HepG2 (cell line): ENCODE data around the gene FANCM. TPM values are rescaled to one million over a fixed set of nuclear protein-coding genes. Genes with fewer than 3 reads are reported as not detected.
A peak's percentile ranks its signal among the peaks of the same experiment; 100 is the strongest.

Experiments used
- HDAC2 ChIP-seq: sonication (generic); formaldehyde crosslinking; IDR thresholded peaks from 2 replicates; pipeline ENCODE4 v1.4.0; 2020; ENCODE audit warnings: missing genetic modification reagents
- LCORL ChIP-seq, 2 experiments: fragments of 450-650 bp in 1 of 2; sonication (generic) in 1 of 2; formaldehyde crosslinking in 1 of 2; IDR thresholded peaks; 2 replicates each; pipeline versions ENCODE4 v1.5.0 to v1.6.1; 2017 to 2020; ENCODE audit warnings: antibody characterized with exemption in 1 of 2, missing genetic modification reagents in 1 of 2
- MXD3 ChIP-seq: IDR thresholded peaks from 2 replicates; pipeline ENCODE4 v1.6.1; 2016; ENCODE audit warnings: mild to moderate bottlenecking, missing biosample characterization, missing genetic modification reagents
- SIN3A ChIP-seq: IDR thresholded peaks from 2 replicates; pipeline ENCODE4 v1.6.1; 2011; ENCODE audit warnings: low read depth, mild to moderate bottlenecking, control low read depth, low read length, borderline replicate concordance
- SOX6 ChIP-seq, 2 experiments: fragments of 450-650 bp in 1 of 2; sonication (generic) in 1 of 2; formaldehyde crosslinking in 1 of 2; IDR thresholded peaks; 2 replicates each; pipeline versions ENCODE4 v1.4.0 to v1.6.1; 2017 to 2020; ENCODE audit warnings: antibody characterized with exemption in 1 of 2, mild to moderate bottlenecking in 1 of 2, missing genetic modification reagents in 1 of 2
- SP1 ChIP-seq, 2 experiments: fragments of 450-650 bp in 1 of 2; sonication (generic) in 1 of 2; formaldehyde crosslinking in 1 of 2; IDR thresholded peaks; 2 replicates each; pipeline versions ENCODE4 v1.4.0 to v1.6.1; 2016 to 2020; ENCODE audit warnings: missing genetic modification reagents in 1 of 2
- SRSF4 ChIP-seq: fragments of 200-400 bp; formaldehyde crosslinking; IDR thresholded peaks from one replicate; pipeline ENCODE4 v1.6.1; 2018; ENCODE audit warnings: mild to moderate bottlenecking, low read depth, low read length, moderate library complexity; ENCODE audit not compliant: poor library complexity, severe bottlenecking
- TAF1 ChIP-seq: sonication (generic); formaldehyde crosslinking; IDR thresholded peaks from 2 replicates; pipeline ENCODE4 v1.4.0; 2020; ENCODE audit warnings: missing genetic modification reagents
- ZMYM3 ChIP-seq: sonication (generic); formaldehyde crosslinking; IDR thresholded peaks from 2 replicates; pipeline ENCODE4 v1.5.1; 2020; ENCODE audit warnings: mild to moderate bottlenecking, missing genetic modification reagents
- ZNF225 ChIP-seq: sonication (generic); formaldehyde crosslinking; IDR thresholded peaks from 2 replicates; pipeline ENCODE4 v1.4.0; 2020; ENCODE audit warnings: mild to moderate bottlenecking, missing genetic modification reagents
- ZNF367 ChIP-seq: sonication (generic); formaldehyde crosslinking; IDR thresholded peaks from 2 replicates; pipeline ENCODE4 v1.4.0; 2020; ENCODE audit warnings: missing genetic modification reagents, borderline replicate concordance
- ZNF713 ChIP-seq: sonication (generic); formaldehyde crosslinking; IDR thresholded peaks from 2 replicates; pipeline ENCODE4 v1.4.0; 2020; ENCODE audit warnings: mild to moderate bottlenecking, missing genetic modification reagents
- ZSCAN25 ChIP-seq: sonication (generic); formaldehyde crosslinking; IDR thresholded peaks from 2 replicates; pipeline ENCODE4 v1.8.0; 2022; ENCODE audit warnings: mild to moderate bottlenecking, missing genetic modification reagents
- polyA plus RNA-seq, 8 experiments: library from polyadenylated mRNA; depleted of rRNA in 3 of 8; stranded (reverse) in 7 of 8; unstranded in 1 of 8; fragments of >200 nt; fragmentation: Illumina TruSeq in 4 of 8; extraction: Trizol in 4 of 8; gene quantifications; 2 replicates each; pipeline versions ENCODE4 v1.2.1 to v1.2.3, GENCODE V29; 2011 to 2016; ENCODE audit warnings: low read depth in 4 of 8, missing spikeins in 1 of 8, mixed read lengths in 1 of 8; ENCODE audit not compliant: insufficient read depth in 1 of 8
- total RNA-seq, 5 experiments: library from RNA; depleted of rRNA; stranded (reverse); fragments of >200 nt; fragmentation: Illumina TruSeq; extraction: Trizol; gene quantifications; 2 replicates each; pipeline ENCODE4 v1.2.3, GENCODE V29; 2016; ENCODE audit warnings: low read depth in 1 of 5
- TF ChIP-seq, protein P1 (sequence below): sonication (generic); formaldehyde crosslinking; IDR thresholded peaks from 2 replicates; pipeline ENCODE4 v1.5.1; 2020; ENCODE audit warnings: mild to moderate bottlenecking, missing genetic modification reagents, borderline replicate concordance
- TF ChIP-seq, protein P2 (sequence below): sonication (generic); formaldehyde crosslinking; IDR thresholded peaks from 2 replicates; pipeline ENCODE4 v1.4.0; 2020; ENCODE audit warnings: missing genetic modification reagents
- TF ChIP-seq, protein P3 (sequence below): sonication (generic); formaldehyde crosslinking; IDR thresholded peaks from 2 replicates; pipeline ENCODE4 v1.8.1; 2022; ENCODE audit warnings: mild to moderate bottlenecking, missing genetic modification reagents

The FANCM gene
- total and polyA plus RNA-seq, 2 of the 13 experiments (the other 11 are each of a cell fraction or from before 2014, with no cell fraction given), result 2.6 to 10.4 TPM

GRCh38 chr14:45134051-45134958, 1.4 kb upstream of the FANCM start, which contains the start of gene FKBP3 (continued):
- TF ChIP-seq, protein P1, sequence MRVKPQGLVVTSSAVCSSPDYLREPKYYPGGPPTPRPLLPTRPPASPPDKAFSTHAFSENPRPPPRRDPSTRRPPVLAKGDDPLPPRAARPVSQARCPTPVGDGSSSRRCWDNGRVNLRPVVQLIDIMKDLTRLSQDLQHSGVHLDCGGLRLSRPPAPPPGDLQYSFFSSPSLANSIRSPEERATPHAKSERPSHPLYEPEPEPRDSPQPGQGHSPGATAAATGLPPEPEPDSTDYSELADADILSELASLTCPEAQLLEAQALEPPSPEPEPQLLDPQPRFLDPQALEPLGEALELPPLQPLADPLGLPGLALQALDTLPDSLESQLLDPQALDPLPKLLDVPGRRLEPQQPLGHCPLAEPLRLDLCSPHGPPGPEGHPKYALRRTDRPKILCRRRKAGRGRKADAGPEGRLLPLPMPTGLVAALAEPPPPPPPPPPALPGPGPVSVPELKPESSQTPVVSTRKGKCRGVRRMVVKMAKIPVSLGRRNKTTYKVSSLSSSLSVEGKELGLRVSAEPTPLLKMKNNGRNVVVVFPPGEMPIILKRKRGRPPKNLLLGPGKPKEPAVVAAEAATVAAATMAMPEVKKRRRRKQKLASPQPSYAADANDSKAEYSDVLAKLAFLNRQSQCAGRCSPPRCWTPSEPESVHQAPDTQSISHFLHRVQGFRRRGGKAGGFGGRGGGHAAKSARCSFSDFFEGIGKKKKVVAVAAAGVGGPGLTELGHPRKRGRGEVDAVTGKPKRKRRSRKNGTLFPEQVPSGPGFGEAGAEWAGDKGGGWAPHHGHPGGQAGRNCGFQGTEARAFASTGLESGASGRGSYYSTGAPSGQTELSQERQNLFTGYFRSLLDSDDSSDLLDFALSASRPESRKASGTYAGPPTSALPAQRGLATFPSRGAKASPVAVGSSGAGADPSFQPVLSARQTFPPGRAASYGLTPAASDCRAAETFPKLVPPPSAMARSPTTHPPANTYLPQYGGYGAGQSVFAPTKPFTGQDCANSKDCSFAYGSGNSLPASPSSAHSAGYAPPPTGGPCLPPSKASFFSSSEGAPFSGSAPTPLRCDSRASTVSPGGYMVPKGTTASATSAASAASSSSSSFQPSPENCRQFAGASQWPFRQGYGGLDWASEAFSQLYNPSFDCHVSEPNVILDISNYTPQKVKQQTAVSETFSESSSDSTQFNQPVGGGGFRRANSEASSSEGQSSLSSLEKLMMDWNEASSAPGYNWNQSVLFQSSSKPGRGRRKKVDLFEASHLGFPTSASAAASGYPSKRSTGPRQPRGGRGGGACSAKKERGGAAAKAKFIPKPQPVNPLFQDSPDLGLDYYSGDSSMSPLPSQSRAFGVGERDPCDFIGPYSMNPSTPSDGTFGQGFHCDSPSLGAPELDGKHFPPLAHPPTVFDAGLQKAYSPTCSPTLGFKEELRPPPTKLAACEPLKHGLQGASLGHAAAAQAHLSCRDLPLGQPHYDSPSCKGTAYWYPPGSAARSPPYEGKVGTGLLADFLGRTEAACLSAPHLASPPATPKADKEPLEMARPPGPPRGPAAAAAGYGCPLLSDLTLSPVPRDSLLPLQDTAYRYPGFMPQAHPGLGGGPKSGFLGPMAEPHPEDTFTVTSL (CRISPR knock-in tag), result no peak
- TF ChIP-seq, protein P2, sequence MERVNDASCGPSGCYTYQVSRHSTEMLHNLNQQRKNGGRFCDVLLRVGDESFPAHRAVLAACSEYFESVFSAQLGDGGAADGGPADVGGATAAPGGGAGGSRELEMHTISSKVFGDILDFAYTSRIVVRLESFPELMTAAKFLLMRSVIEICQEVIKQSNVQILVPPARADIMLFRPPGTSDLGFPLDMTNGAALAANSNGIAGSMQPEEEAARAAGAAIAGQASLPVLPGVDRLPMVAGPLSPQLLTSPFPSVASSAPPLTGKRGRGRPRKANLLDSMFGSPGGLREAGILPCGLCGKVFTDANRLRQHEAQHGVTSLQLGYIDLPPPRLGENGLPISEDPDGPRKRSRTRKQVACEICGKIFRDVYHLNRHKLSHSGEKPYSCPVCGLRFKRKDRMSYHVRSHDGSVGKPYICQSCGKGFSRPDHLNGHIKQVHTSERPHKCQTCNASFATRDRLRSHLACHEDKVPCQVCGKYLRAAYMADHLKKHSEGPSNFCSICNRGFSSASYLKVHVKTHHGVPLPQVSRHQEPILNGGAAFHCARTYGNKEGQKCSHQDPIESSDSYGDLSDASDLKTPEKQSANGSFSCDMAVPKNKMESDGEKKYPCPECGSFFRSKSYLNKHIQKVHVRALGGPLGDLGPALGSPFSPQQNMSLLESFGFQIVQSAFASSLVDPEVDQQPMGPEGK, result no peak; the same call in 1 of the 2 replicates
- TF ChIP-seq SIN3A, result peak; percentile 75; the same call in 1 of the 2 replicates
- 0 out of 2 replicates have a peak, but pooled peaks have one; percentile 33 for TF ChIP-seq ZNF225
- TF ChIP-seq ZSCAN25, result no peak
- TF ChIP-seq, protein P3, sequence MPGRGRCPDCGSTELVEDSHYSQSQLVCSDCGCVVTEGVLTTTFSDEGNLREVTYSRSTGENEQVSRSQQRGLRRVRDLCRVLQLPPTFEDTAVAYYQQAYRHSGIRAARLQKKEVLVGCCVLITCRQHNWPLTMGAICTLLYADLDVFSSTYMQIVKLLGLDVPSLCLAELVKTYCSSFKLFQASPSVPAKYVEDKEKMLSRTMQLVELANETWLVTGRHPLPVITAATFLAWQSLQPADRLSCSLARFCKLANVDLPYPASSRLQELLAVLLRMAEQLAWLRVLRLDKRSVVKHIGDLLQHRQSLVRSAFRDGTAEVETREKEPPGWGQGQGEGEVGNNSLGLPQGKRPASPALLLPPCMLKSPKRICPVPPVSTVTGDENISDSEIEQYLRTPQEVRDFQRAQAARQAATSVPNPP (CRISPR knock-in tag), result no peak
- TF ChIP-seq MXD3 (CRISPR knock-in tag), result peak; percentile 67; the same call in 1 of the 2 replicates
- TF ChIP-seq HDAC2, result no peak; the same call in 1 of the 2 replicates
- peak; percentile 37; the same call in 1 of the 2 replicates for TF ChIP-seq ZMYM3
- no peak for TF ChIP-seq SOX6 (IDR thresholded peaks at IDR 0.05)
- TF ChIP-seq SOX6 (CRISPR knock-in tag; IDR thresholded peaks at IDR 0.05), result no peak
- TF ChIP-seq ZNF713, result no peak
- TF ChIP-seq LCORL (IDR thresholded peaks at IDR 0.05), result no peak
- TF ChIP-seq LCORL (CRISPR knock-in tag; IDR thresholded peaks at IDR 0.05), result peak; percentile 45; the same call in 1 of the 2 replicates
- TF ChIP-seq SP1 (IDR thresholded peaks at IDR 0.05), result no peak
- peak; percentile 48; the same call in 1 of the 2 replicates for TF ChIP-seq SP1 (CRISPR knock-in tag; IDR thresholded peaks at IDR 0.05)
- peak; percentile 85; the same call in 1 of the 2 replicates for TF ChIP-seq ZNF367 (CRISPR knock-in tag)
- peak; percentile 97 for TF ChIP-seq TAF1 (CRISPR knock-in tag)
- no peak for TF ChIP-seq SRSF4
